Measurements from ENCODE around the gene CLCF1. TPM values are rescaled to one million over a fixed set of nuclear protein-coding genes. Genes with fewer than 3 reads are reported as not detected.
A peak's percentile ranks its signal among the peaks of the same experiment; 100 is the strongest.

The CLCF1 gene
- total RNA-seq, 3 donors from 2014 or later (not counting 1 experiment from before 2014, with no cell fraction given) = 9.8 to 13.4 (median 10.3) TPM

GRCh38 chr11:67411785-67412152, 38.4 kb upstream of the CLCF1 start:
- peak in 1 of 2 donors; percentile 57 for DNase-seq
- ATAC-seq = no peak
- 66% methylated on average over 7 of the region's 7 CpGs for WGBS (ENCODE audit: insufficient coverage)
- H3K9me3 ChIP-seq (ENCODE audit: control insufficient read depth, insufficient read depth, low read length) = no peaks in the 10 kb centered on the region
- TF ChIP-seq CTCF (IDR thresholded peaks at IDR 0.05) = no peak
- H3K36me3 Mint-ChIP-seq = no peaks in the 10 kb centered on the region
- no peak overlapping the region for H3K27ac ChIP-seq (ENCODE audit: low read length)
- intact Hi-C loops (cut with micrococcal nuclease) = no loop called here
- H3K27me3 ChIP-seq (ENCODE audit: control insufficient read depth, insufficient read depth, low read length) = no peaks in the 10 kb centered on the region
- peak overlapping the region; percentile 35 for H3K4me3 Mint-ChIP-seq
- peaks cover 51 to 85% of the 10 kb centered on the region in 2 donors for H3K4me1 Mint-ChIP-seq
- no peak overlapping the region for H3K4me3 ChIP-seq (ENCODE audit: low read length)
- H3K27ac Mint-ChIP-seq = no peak overlapping the region
- H3K36me3 ChIP-seq (ENCODE audit: control insufficient read depth, insufficient read depth, low read length) = peaks cover 14% of the 10 kb centered on the region
- H3K9me3 Mint-ChIP-seq = no peaks in the 10 kb centered on the region
- peaks cover 96% of the 10 kb centered on the region for H3K4me1 ChIP-seq (ENCODE audit: control insufficient read depth, insufficient read depth, low read length)
- H3K27me3 Mint-ChIP-seq (ENCODE audit: low read depth in 2 of 2) = no peaks in the 10 kb centered on the region

GRCh38 chr11:67410984-67411784, 37.8 kb upstream of the CLCF1 start:
- Histone ChIP-seq H3K9me3 (ENCODE audit: control insufficient read depth, insufficient read depth, low read length) (no peaks in the 10 kb centered on the region), H3K4me3 (ENCODE audit: low read length) (no peak overlapping the region), H3K36me3 (ENCODE audit: control insufficient read depth, insufficient read depth, low read length) (peaks cover 17% of the 10 kb centered on the region), H3K27ac (ENCODE audit: low read length) (peak overlapping the region; percentile 63), H3K4me1 (ENCODE audit: control insufficient read depth, insufficient read depth, low read length) (peaks cover 96% of the 10 kb centered on the region), H3K27me3 (ENCODE audit: control insufficient read depth, insufficient read depth, low read length) (no peaks in the 10 kb centered on the region)
- 91% methylated on average over 17 of the region's 17 CpGs for WGBS (ENCODE audit: insufficient coverage)
- TF ChIP-seq CTCF (IDR thresholded peaks at IDR 0.05) = no peak
- ATAC-seq (no peak), DNase-seq (no peak)
- H3K36me3 Mint-ChIP-seq = no peaks in the 10 kb centered on the region
- intact Hi-C loops (cut with micrococcal nuclease) = no loop called here
- H3K27ac Mint-ChIP-seq = peak overlapping the region; percentile 86 to 96
- H3K27me3 Mint-ChIP-seq (ENCODE audit: low read depth in 2 of 2) = no peaks in the 10 kb centered on the region
- H3K4me3 Mint-ChIP-seq = peak overlapping the region; percentile 56
- peaks cover 50 to 84% of the 10 kb centered on the region in 2 donors for H3K4me1 Mint-ChIP-seq
- H3K9me3 Mint-ChIP-seq = no peaks in the 10 kb centered on the region

GRCh38 chr11:67410369-67410831, 37.0 kb upstream of the CLCF1 start:
- no peaks in the 10 kb centered on the region for H3K27me3 ChIP-seq (ENCODE audit: control insufficient read depth, insufficient read depth, low read length)
- peak overlapping the region; percentile 63 for H3K27ac ChIP-seq (ENCODE audit: low read length)
- Mint-ChIP-seq H3K9me3 (no peaks in the 10 kb centered on the region), H3K4me3 (peak overlapping the region; percentile 56), H3K4me1 (peaks cover 55 to 88% of the 10 kb centered on the region in 2 donors), H3K27me3 (ENCODE audit: low read depth in 2 of 2) (no peaks in the 10 kb centered on the region), H3K36me3 (no peaks in the 10 kb centered on the region), H3K27ac (peak overlapping the region; percentile 86 to 96)
- H3K9me3 ChIP-seq (ENCODE audit: control insufficient read depth, insufficient read depth, low read length) = no peaks in the 10 kb centered on the region
- DNase-seq (no peak), ATAC-seq (no peak)
- peaks cover 25% of the 10 kb centered on the region for H3K36me3 ChIP-seq (ENCODE audit: control insufficient read depth, insufficient read depth, low read length)
- peaks cover 99% of the 10 kb centered on the region for H3K4me1 ChIP-seq (ENCODE audit: control insufficient read depth, insufficient read depth, low read length)
- H3K4me3 ChIP-seq (ENCODE audit: low read length) = peak overlapping the region; percentile 26
- WGBS (ENCODE audit: insufficient coverage) = 77% methylated on average over 15 of the region's 15 CpGs
- intact Hi-C loops (cut with micrococcal nuclease) = no loop called here
- TF ChIP-seq CTCF (IDR thresholded peaks at IDR 0.05) = no peak

All from natural killer cell (primary cell).